GM19351 (cell line): ENCODE results near the gene DRGX.

Experiments
- ATAC-seq: cut with Tn5 transposase; IDR thresholded peaks from one replicate; pipeline ENCODE4 v1.9.1; 2021; ENCODE audit warnings: mild to moderate bottlenecking, moderate library complexity; ENCODE audit not compliant: unreplicated experiment

Gene DRGX

DNA sequence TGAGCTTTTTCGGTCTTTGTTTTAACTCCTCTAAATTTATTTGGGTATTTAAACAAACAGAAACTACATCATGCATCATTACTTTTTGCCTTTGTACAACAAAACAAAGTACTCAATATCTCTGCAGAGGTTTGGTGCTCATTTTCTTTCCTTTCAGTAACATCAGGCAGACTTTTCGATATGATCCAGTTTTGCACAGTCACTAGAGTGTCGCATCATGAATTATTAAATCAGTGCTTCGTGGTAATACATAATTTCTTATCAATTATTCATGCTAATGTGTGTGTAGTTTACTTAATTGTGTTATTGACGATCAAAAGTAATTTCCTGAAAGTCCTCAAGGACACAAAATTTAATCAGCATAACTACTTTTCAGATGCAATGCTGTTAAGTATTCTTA lies 31.8 kb downstream of the DRGX start:
- ATAC-seq: no peak

DNA sequence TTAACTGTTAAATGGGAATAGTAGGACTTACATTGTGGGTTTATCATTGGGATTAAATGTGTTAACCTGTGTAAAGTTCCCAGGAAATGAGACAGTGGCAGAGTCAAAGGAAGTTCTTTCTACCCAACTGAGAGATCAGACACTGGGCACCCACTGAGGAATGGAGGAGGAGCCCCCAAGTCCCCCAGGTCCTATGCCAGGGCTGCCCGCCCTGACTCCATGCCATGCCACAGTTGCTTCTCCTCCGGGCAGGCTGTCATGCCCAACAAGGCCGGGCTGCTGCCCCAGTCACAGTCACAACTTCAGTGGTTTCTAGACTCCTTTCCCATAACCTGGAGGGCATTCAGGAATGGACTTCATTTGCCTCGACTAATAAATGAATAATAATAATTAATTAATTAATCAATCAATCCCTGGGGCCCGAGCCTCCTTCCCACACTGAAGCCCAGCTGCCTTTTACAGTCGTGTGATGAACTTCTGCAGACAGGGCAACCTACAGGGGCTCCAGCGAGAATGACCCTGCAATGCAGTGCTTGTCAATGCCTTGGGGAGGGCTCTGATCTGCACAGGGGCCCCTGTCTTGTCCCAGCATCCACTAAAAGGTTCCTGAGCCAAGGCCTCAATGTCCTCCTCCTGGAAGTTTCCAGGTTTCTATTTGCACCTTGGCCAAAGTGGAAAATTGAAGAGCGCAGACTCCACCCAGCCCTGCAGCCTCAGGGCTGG lies 32.4 kb downstream of the DRGX start:
- no peak for ATAC-seq

GRCh38 chr10:49362596-49363260 lies 33.2 kb downstream of the DRGX start:
- peak; percentile 98 for ATAC-seq

- no peak for ATAC-seq
Observed at GRCh38 chr10:49361735-49362568, 33.9 kb downstream of the DRGX start.

- ATAC-seq: no peak
Observed at GRCh38 chr10:49361178-49361554, 34.7 kb downstream of the DRGX start.

DNA sequence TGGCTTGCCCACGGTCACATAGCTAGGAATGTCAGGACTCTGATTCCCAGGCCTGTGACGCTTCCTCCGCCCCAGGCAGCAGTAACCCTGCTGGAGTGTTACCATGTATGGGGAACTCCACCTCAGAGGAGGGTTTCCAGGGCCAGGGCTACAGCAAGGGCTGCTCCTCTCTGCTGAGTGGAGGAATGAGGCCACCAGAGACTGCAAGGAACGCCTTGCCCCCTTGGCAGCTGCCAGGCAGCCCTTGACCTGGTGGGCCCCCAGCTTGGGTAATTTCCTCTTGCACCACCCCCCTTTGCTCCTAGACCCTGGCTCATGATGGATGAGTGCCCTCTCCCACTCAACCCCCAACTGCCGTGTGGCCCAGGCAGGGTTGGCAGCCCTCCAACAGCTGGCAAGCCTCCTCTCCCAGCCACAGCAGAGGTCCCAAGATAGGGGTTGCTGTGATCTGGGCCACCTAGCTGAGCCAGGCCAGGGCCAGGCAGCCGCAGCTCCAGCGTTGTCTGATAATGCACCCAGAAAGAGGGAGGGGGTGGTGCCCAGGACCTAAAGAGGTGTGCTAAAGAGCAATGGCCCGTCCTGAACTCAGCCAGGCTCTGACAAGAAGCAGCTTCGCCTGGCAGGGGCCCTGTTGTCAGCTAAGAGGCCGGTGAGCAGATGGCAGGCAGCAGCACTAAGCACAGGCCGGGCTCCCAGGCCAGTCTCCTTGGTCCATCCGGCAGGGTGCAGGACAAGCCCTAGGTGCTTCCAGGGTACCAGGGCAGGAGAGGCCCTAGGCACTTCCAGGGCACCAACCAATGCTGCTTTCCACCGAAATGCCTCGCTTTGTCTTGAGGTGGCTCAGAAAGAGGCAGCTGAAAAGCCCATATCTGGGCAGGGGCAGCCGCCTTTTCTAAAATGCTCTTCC lies 35.4 kb downstream of the DRGX start:
- ATAC-seq: no peak

- no peak for ATAC-seq
Observed at GRCh38 chr10:49359349-49360270, 36.3 kb downstream of the DRGX start.

DNA sequence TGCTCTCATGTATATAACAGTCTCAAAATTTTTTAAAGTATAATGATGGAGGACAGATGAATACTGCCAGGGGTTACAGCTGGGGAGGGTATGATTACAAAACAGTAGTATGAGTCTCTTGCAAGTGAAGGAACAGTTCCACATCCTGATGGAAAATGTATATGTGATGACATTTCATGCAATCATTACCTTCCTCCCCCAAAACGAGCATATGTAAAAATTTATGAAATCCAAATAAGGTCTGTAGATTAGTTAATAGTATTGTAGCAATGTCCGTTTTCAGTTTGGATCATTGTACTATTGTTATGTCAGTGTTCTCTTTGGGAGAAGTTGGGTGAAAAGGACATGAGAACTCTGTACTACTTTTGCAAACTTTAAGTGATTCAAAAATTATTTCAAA lies 38.0 kb downstream of the DRGX start:
- ATAC-seq: no peak

DNA sequence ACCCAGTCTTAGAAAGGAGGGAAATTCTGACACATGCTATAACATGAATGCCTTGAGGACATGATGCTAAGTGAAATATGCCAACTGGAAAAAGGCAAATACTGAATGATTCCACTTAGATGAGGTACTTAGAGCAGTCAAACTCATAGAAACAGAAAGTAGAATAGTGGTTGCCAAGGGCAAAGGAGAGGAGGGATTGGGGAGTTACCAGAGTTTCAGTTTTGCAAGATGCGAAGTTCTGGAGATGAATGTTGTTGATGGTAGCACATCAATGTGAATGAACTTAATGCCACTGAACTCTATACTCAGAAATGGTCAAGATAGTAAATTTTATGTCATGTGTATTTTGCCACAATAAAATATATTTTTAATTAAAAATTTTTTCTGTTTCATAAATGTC lies 38.9 kb downstream of the DRGX start:
- ATAC-seq: no peak

- no peak for ATAC-seq
Observed at GRCh38 chr10:49356181-49356580, 39.7 kb downstream of the DRGX start.

GRCh38 chr10:49355221-49355620 lies 40.7 kb downstream of the DRGX start:
- ATAC-seq: no peak

GRCh38 chr10:49354593-49354992 lies 41.3 kb downstream of the DRGX start:
- ATAC-seq: no peak

- no peak for ATAC-seq
Observed at GRCh38 chr10:49353895-49354566, 41.9 kb downstream of the DRGX start.

- ATAC-seq: no peak
Observed at GRCh38 chr10:49353026-49353894, 42.6 kb downstream of the DRGX start.

- ATAC-seq: no peak
Observed at GRCh38 chr10:49352323-49352722, 43.6 kb downstream of the DRGX start.

DNA sequence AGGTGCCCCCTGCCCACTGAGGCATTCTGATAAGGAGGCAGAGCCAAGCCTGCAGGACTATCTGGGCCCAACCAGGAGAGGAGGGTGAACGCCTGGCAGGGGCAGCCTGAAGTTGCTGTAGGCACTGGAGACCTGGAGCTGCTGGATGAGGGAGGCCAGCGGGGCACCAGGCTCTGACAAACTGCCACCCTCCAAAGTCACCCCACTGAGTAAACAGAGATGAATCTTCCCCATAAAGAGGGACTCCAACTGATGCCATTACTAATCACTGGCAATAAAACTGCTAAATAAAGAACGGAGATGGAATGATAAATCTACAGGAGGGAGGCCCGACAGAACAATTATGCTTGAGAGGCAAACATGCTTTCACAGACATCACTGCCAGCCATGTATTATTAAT lies 44.2 kb downstream of the DRGX start:
- ATAC-seq: no peak

DNA sequence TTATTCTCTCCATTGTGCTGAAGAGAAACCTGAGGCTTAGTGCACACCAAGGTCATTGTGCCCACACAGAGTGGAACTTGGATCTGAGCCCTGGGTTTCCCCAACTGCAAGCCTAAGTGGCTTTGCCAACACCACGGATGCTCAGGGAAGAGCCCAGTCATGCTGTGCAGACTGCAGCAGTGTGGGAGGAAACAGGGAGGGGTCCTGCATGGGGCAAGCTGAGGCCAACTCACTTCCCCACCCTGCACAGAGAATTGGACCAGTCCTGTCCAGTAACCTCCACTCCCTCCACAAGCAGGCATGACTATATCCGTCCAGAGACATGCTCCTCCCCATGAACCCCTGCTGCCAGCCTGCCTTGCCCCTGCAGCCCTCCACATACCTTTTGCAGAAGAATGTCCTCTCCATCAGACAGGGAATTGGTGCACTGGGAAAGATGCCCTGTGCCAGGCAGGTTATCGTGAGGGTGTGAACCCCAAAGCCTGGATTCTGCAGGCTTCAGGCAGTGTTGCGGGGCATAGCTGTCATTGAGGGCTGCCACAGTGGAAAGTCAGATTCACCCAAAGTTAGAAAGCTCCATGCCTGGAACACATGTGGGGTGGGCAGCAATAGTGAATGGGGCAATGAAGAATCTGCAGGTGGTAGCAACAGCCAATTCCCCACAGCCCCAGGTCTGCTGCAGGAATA lies 44.9 kb downstream of the DRGX start:
- ATAC-seq: no peak

- no peak for ATAC-seq
Observed at GRCh38 chr10:49350138-49350537, 45.8 kb downstream of the DRGX start.
